Measurements from ENCODE around the gene TERF2IP. TPM values are rescaled to one million over a fixed set of nuclear protein-coding genes. Genes with fewer than 3 reads are reported as not detected.

The TERF2IP gene
- polyA plus RNA-seq, 1 donor, result 79.4 TPM

Other genes starting within 250 kb of the TERF2IP start
- 167 TPM for gene CFDP1, start 214.3 kb upstream of the TERF2IP start, polyA plus RNA-seq (ENCODE audit: insufficient read length)
- gene TMEM170A, start 183.1 kb upstream of the TERF2IP start, polyA plus RNA-seq (ENCODE audit: insufficient read length), result 50.1 TPM
- gene CHST6, start 152.3 kb upstream of the TERF2IP start, polyA plus RNA-seq (ENCODE audit: insufficient read length), result 0.98 TPM
- gene CHST5, start 111.7 kb upstream of the TERF2IP start, polyA plus RNA-seq (ENCODE audit: insufficient read length), result 1.1 TPM
- 22.1 TPM for gene TMEM231, start 91.5 kb upstream of the TERF2IP start, polyA plus RNA-seq (ENCODE audit: insufficient read length)
- gene GABARAPL2, start 81.4 kb upstream of the TERF2IP start, polyA plus RNA-seq (ENCODE audit: insufficient read length), result 170 TPM
- gene ADAT1, start 24.5 kb upstream of the TERF2IP start, polyA plus RNA-seq (ENCODE audit: insufficient read length), result 60.0 TPM
- gene KARS1, start 108 bp upstream of the TERF2IP start, polyA plus RNA-seq (ENCODE audit: insufficient read length), result 143 TPM
- 0.40 TPM for gene CPHXL2, start 29.2 kb downstream of the TERF2IP start, polyA plus RNA-seq (ENCODE audit: insufficient read length)
- gene DUXB, start 53.7 kb downstream of the TERF2IP start, polyA plus RNA-seq (ENCODE audit: insufficient read length), result 0.13 TPM
- gene CPHXL, start 78.7 kb downstream of the TERF2IP start, polyA plus RNA-seq (ENCODE audit: insufficient read length), result not detected